PC-9 (cell line): Measurements from ENCODE around the gene AQP9. TPM values are rescaled to one million over a fixed set of nuclear protein-coding genes. Genes with fewer than 3 reads are reported as not detected.

ENCODE experiments used
- BruUV-seq: library from RNA; stranded (reverse); fragments of 400-500 nt; replicated peaks from 2 replicates; lab custom pipeline; 2021; lab: Mats Ljungman, UMichigan
- CTCF ChIA-PET: fragments of 300-600 bp; sonication (Branson Sonifier 250); formaldehyde crosslinking; loops from one replicate; lab custom pipeline; 2022; ENCODE audit warnings: antibody characterized with exemption; lab: Charles Lee
- POLR2A ChIA-PET: fragments of 300-600 bp; sonication (Branson Sonifier 250); formaldehyde crosslinking; loops from one replicate; lab custom pipeline; 2022; ENCODE audit warnings: antibody characterized with exemption; ENCODE audit not compliant: unreplicated experiment; lab: Charles Lee
- DNase-seq, 2 experiments: peaks; one replicate each; pipeline versions ENCODE4 v3.0.0 to v3.0.0-alpha.2; 2015 to 2022; ENCODE audit warnings: mixed read lengths in 1 of 2
- H2AFZ ChIP-seq: fragments of 200-600 bp; sonication (generic); 2 replicates; pipeline ENCODE4 v1.8.1; 2017; ENCODE audit warnings: antibody characterized with exemption
- H3F3A ChIP-seq: fragments of 200-600 bp; sonication (generic); 2 replicates; pipeline ENCODE4 v1.8.1; 2017; ENCODE audit warnings: antibody characterized with exemption, mild to moderate bottlenecking, low read depth; ENCODE audit not compliant: insufficient read depth
- H3K27ac ChIP-seq: fragments of 200-600 bp; sonication (generic); 2 replicates; pipeline ENCODE4 v1.6.1; 2016; ENCODE audit warnings: mixed run types
- H3K27me3 ChIP-seq: fragments of 200-600 bp; sonication (generic); 2 replicates; pipeline ENCODE4 v1.6.1; 2016; ENCODE audit warnings: low read depth, mixed run types; ENCODE audit not compliant: insufficient read depth
- H3K36me3 ChIP-seq: fragments of 200-600 bp; sonication (generic); 2 replicates; pipeline ENCODE4 v1.6.1; 2016; ENCODE audit warnings: low read depth, mixed run types
- H3K4me1 ChIP-seq: fragments of 200-600 bp; sonication (generic); replicated peaks from 2 replicates; pipeline ENCODE4 v1.6.1; 2016; ENCODE audit warnings: mixed run types; ENCODE audit not compliant: insufficient read depth
- H3K4me2 ChIP-seq: fragments of 200-600 bp; sonication (generic); 2 replicates; pipeline ENCODE4 v1.6.1; 2017; ENCODE audit warnings: mixed run types
- H3K4me3 ChIP-seq: fragments of 200-600 bp; sonication (generic); 2 replicates; pipeline ENCODE4 v1.6.1; 2016; ENCODE audit warnings: mixed run types
- H3K79me2 ChIP-seq: fragments of 200-600 bp; sonication (generic); 2 replicates; pipeline ENCODE4 v1.6.1; 2017; ENCODE audit warnings: low read depth, mixed run types
- H3K9me2 ChIP-seq: fragments of 200-600 bp; sonication (generic); 2 replicates; pipeline ENCODE4 v1.8.1; 2017; ENCODE audit warnings: mild to moderate bottlenecking; ENCODE audit not compliant: insufficient read depth
- H3K9me3 ChIP-seq: fragments of 200-600 bp; sonication (generic); 2 replicates; pipeline ENCODE4 v1.8.1; 2016; ENCODE audit warnings: low read depth; ENCODE audit not compliant: insufficient read depth
- H4K20me1 ChIP-seq: fragments of 200-600 bp; sonication (generic); 2 replicates; pipeline ENCODE4 v1.8.1; 2017; ENCODE audit not compliant: insufficient read depth
- CTCF ChIP-seq: fragments of 200-600 bp; sonication (generic); conservative IDR thresholded peaks from 2 replicates; pipeline ENCODE4 v1.6.1; 2017; ENCODE audit warnings: mixed run types, antibody characterized with exemption, mild to moderate bottlenecking, moderate library complexity
- EZH2 ChIP-seq: fragments of 200-600 bp; sonication (generic); IDR thresholded peaks from 2 replicates; pipeline ENCODE4 v1.8.0; 2017; ENCODE audit warnings: antibody characterized with exemption, low read depth
- intact Hi-C: fragments of 100-400 bp; cut with micrococcal nuclease; formaldehyde crosslinking; loops from one replicate; pipeline ENCODE4 v1.10.0; 2022; ENCODE audit not compliant: unreplicated experiment
- total RNA-seq: library from RNA; stranded (reverse); gene quantifications from 2 replicates; pipeline ENCODE4 v1.2.3, GENCODE V29; 2021

AQP9 gene
- total RNA-seq, 1 experiment from 2014 or later = not detected

- H3K36me3 ChIP-seq = no peaks in the 10 kb centered on the region
- no peaks in the 10 kb centered on the region for H3K27me3 ChIP-seq
- CTCF ChIA-PET = no interaction called here
- no peak overlapping the region for H2AFZ ChIP-seq
- H4K20me1 ChIP-seq = no peaks in the 10 kb centered on the region
- intact Hi-C loops = loop anchor here (10.0 kb wide), 2 partner anchors 920 to 1310 kb away; no protein-coding TSS in a partner anchor
- H3K79me2 ChIP-seq = no peaks in the 10 kb centered on the region
- no peaks in the 10 kb centered on the region for H3K9me3 ChIP-seq
- H3K4me2 ChIP-seq = no peak overlapping the region
- POLR2A ChIA-PET = no interaction called here
- no peaks in the 10 kb centered on the region for H3K4me1 ChIP-seq
- no peak overlapping the region for H3K4me3 ChIP-seq
- no peak overlapping the region for H3K27ac ChIP-seq
- H3K9me2 ChIP-seq = no peaks in the 10 kb centered on the region
- TF ChIP-seq CTCF (no peak), EZH2 (no peak)
- H3F3A ChIP-seq = no peaks in the 10 kb centered on the region
- BruUV-seq = no TSS peak
- no peak for DNase-seq
Measured at GRCh38 chr15:58214591-58215340, 76.6 kb downstream of the AQP9 start.

GRCh38 chr15:58217460-58217859 lies 79.3 kb downstream of the AQP9 start:
- no peak overlapping the region for H3K27ac ChIP-seq
- ChIA-PET CTCF (interaction anchor here (0.6 kb wide), 2 partner anchors 85 to 155 kb away, joined by 8 to 9 read pairs; no protein-coding TSS in a partner anchor), POLR2A (interaction anchor here (0.6 kb wide), 1 partner anchor 948 kb away, joined by 4 read pairs; no protein-coding TSS in a partner anchor)
- no peak overlapping the region for H3K4me2 ChIP-seq
- H3K36me3 ChIP-seq = no peaks in the 10 kb centered on the region
- intact Hi-C loops = loop anchor here (10.0 kb wide), 2 partner anchors 917 to 1307 kb away; no protein-coding TSS in a partner anchor
- H3K79me2 ChIP-seq = no peaks in the 10 kb centered on the region
- H3F3A ChIP-seq = no peaks in the 10 kb centered on the region
- no peak for DNase-seq
- TF ChIP-seq EZH2 (no peak), CTCF (peak; percentile 32; the same call in 1 of the 2 replicates)
- no peak overlapping the region for H2AFZ ChIP-seq
- no peaks in the 10 kb centered on the region for H3K9me3 ChIP-seq
- no peaks in the 10 kb centered on the region for H3K9me2 ChIP-seq
- H3K4me1 ChIP-seq = no peaks in the 10 kb centered on the region
- no peak overlapping the region for H3K4me3 ChIP-seq
- BruUV-seq = no TSS peak
- H3K27me3 ChIP-seq = no peaks in the 10 kb centered on the region
- no peaks in the 10 kb centered on the region for H4K20me1 ChIP-seq

GRCh38 chr15:58221591-58222241 lies 83.5 kb downstream of the AQP9 start:
- Histone ChIP-seq H3K36me3 (no peaks in the 10 kb centered on the region), H4K20me1 (no peaks in the 10 kb centered on the region), H3K9me3 (no peaks in the 10 kb centered on the region), H3F3A (no peaks in the 10 kb centered on the region), H3K27ac (no peak overlapping the region), H3K27me3 (no peaks in the 10 kb centered on the region), H3K4me2 (no peak overlapping the region), H3K9me2 (no peaks in the 10 kb centered on the region), H3K4me1 (no peaks in the 10 kb centered on the region), H3K4me3 (no peak overlapping the region), H2AFZ (no peak overlapping the region), H3K79me2 (no peaks in the 10 kb centered on the region)
- ChIA-PET CTCF (no interaction called here), POLR2A (no interaction called here)
- intact Hi-C loops = loop anchor here (10.0 kb wide), 1 partner anchor 433 kb away; no protein-coding TSS in a partner anchor
- BruUV-seq = no TSS peak
- peak in 1 of 2 experiments; percentile 19 for DNase-seq
- TF ChIP-seq CTCF = peak; percentile 31
- no peak for TF ChIP-seq EZH2
